ENCODE data around the gene ARHGAP4. TPM values are rescaled to one million over a fixed set of nuclear protein-coding genes. Genes with fewer than 3 reads are reported as not detected.

The ARHGAP4 gene
- polyA plus RNA-seq, 3 donors = 51.5 to 508 (median 64.4) TPM

GRCh38 chrX:153951683-153952372, 25.8 kb upstream of the ARHGAP4 start:
- Histone ChIP-seq H3K4me2 (replicated peaks; ENCODE audit: extremely low read depth, low read length, poor library complexity, severe bottlenecking) (no peak overlapping the region), H3K36me3 (replicated peaks in 1 of 2; ENCODE audit: control insufficient read depth in 1 of 2, insufficient read depth in 2 of 2, low read length in 2 of 2) (peaks cover 68 to 83% of the 10 kb centered on the region in 2 donors), H2AFZ (ENCODE audit: insufficient read depth, low read depth, low read length, poor library complexity, severe bottlenecking) (no peak overlapping the region), H3K27me3 (ENCODE audit: control insufficient read depth in 2 of 2, insufficient read depth in 2 of 2, low read length in 2 of 2) (no peaks in the 10 kb centered on the region), H3K27ac (ENCODE audit: low read depth in 1 of 2, low read length in 2 of 2) (no peak overlapping the region), H3K4me3 (replicated peaks in 1 of 3; ENCODE audit: low read depth in 2 of 3, low read length in 3 of 3) (no peak overlapping the region), H4K20me1 (ENCODE audit: insufficient read depth, low read length) (peaks cover 96% of the 10 kb centered on the region), H3K9ac (ENCODE audit: insufficient read depth, low read length, poor library complexity, severe bottlenecking) (no peak overlapping the region), H3K9me3 (replicated peaks in 1 of 2; ENCODE audit: control insufficient read depth in 1 of 2, insufficient read depth in 1 of 2, low read length in 2 of 2) (no peaks in the 10 kb centered on the region), H3K4me1 (ENCODE audit: control insufficient read depth in 1 of 2, insufficient read depth in 2 of 2, low read length in 2 of 2) (peaks cover 5 to 16% of the 10 kb centered on the region in 2 donors), H3K79me2 (ENCODE audit: insufficient read depth, low read length) (peaks cover 6% of the 10 kb centered on the region)
- no peak for DNase-seq
- intact Hi-C loops (cut with micrococcal nuclease) = loop anchor here (5.0 to 10.0 kb wide), 3 partner anchors 35 to 190 kb away; partner anchors contain the start of gene PLXNB3 (in 2 of the 2)
- Mint-ChIP-seq H3K4me3 (no peak overlapping the region), H3K9me3 (peaks cover 0 to 5% (median 0%) of the 10 kb centered on the region in 7 donors), H3K4me1 (peaks cover 6% of the 10 kb centered on the region), H3K27ac (no peak overlapping the region), H3K36me3 (peaks cover 47 to 83% of the 10 kb centered on the region in 2 donors), H3K27me3 (ENCODE audit: low read depth in 3 of 3) (peaks cover 0 to 6% (median 0%) of the 10 kb centered on the region in 3 donors)
- TF ChIP-seq CTCF (IDR thresholded peaks at IDR 0.05) = no peak
- WGBS (ENCODE audit: insufficient coverage) = 97% methylated on average over 10 of the region's 28 CpGs

- peaks cover 51 to 66% of the 10 kb centered on the region in 2 donors for H3K36me3 ChIP-seq (replicated peaks in 1 of 2; ENCODE audit: control insufficient read depth in 1 of 2, insufficient read depth in 2 of 2, low read length in 2 of 2)
Measured at GRCh38 chrX:153950127-153950526, 24.1 kb upstream of the ARHGAP4 start.

More at GRCh38 chrX:153950127-153950526, 24.1 kb upstream of the ARHGAP4 start:
- Histone ChIP-seq H2AFZ (ENCODE audit: insufficient read depth, low read depth, low read length, poor library complexity, severe bottlenecking) (no peak overlapping the region), H3K4me2 (replicated peaks; ENCODE audit: extremely low read depth, low read length, poor library complexity, severe bottlenecking) (no peak overlapping the region), H3K4me3 (replicated peaks in 1 of 3; ENCODE audit: low read depth in 2 of 3, low read length in 3 of 3) (no peak overlapping the region), H3K27ac (ENCODE audit: low read depth in 1 of 2, low read length in 2 of 2) (no peak overlapping the region), H3K9ac (ENCODE audit: insufficient read depth, low read length, poor library complexity, severe bottlenecking) (no peak overlapping the region), H4K20me1 (ENCODE audit: insufficient read depth, low read length) (peaks cover 84% of the 10 kb centered on the region), H3K4me1 (ENCODE audit: control insufficient read depth in 1 of 2, insufficient read depth in 2 of 2, low read length in 2 of 2) (peaks cover 9 to 28% of the 10 kb centered on the region in 2 donors), H3K79me2 (ENCODE audit: insufficient read depth, low read length) (peaks cover 6% of the 10 kb centered on the region), H3K27me3 (ENCODE audit: control insufficient read depth in 2 of 2, insufficient read depth in 2 of 2, low read length in 2 of 2) (no peaks in the 10 kb centered on the region), H3K9me3 (replicated peaks in 1 of 2; ENCODE audit: control insufficient read depth in 1 of 2, insufficient read depth in 1 of 2, low read length in 2 of 2) (no peaks in the 10 kb centered on the region)
- Mint-ChIP-seq H3K27me3 (ENCODE audit: low read depth in 3 of 3) (peaks cover 0 to 5% (median 0%) of the 10 kb centered on the region in 3 donors), H3K9me3 (peaks cover 0 to 8% (median 0%) of the 10 kb centered on the region in 7 donors), H3K27ac (no peak overlapping the region), H3K36me3 (peaks cover 36 to 66% of the 10 kb centered on the region in 2 donors), H3K4me1 (peaks cover 14% of the 10 kb centered on the region), H3K4me3 (no peak overlapping the region)
- intact Hi-C loops (cut with micrococcal nuclease) = loop anchor here (5.0 to 10.0 kb wide), 3 partner anchors 33 to 188 kb away; partner anchors contain the start of gene PLXNB3 (in 2 of the 2)
- TF ChIP-seq CTCF (IDR thresholded peaks at IDR 0.05) = no peak
- WGBS (ENCODE audit: insufficient coverage) = 94% methylated on average over 12 of the region's 19 CpGs
- DNase-seq = no peak
